Lower lobe of right lung (tissue), 2 donors: ENCODE data around the gene PTPN4. TPM values are rescaled to one million over a fixed set of nuclear protein-coding genes. Genes with fewer than 3 reads are reported as not detected.

ENCODE experiments used
- ATAC-seq, 2 donors: fragments of 200-7000 bp; cut with Tn5 transposase; one replicate each; pipeline ENCODE4 v1.9.1; 2020 to 2022; ENCODE audit warnings: mild to moderate bottlenecking in 2 of 2, moderate library complexity in 2 of 2
- DNase-seq: peaks from one replicate; pipeline ENCODE4 v3.0.0-alpha.2; 2020
- H3K27ac ChIP-seq: fragments of 200-600 bp; one replicate; pipeline ENCODE4 v1.8.0; 2022
- H3K27me3 ChIP-seq: fragments of 200-600 bp; one replicate; pipeline ENCODE4 v1.8.0; 2022; ENCODE audit warnings: low read depth
- H3K36me3 ChIP-seq: fragments of 200-600 bp; one replicate; pipeline ENCODE4 v1.8.0; 2022; ENCODE audit warnings: mild to moderate bottlenecking
- H3K4me1 ChIP-seq: fragments of 200-600 bp; one replicate; pipeline ENCODE4 v1.8.0; 2022
- H3K4me3 ChIP-seq: fragments of 200-600 bp; one replicate; pipeline ENCODE4 v1.8.0; 2022; ENCODE audit warnings: mild to moderate bottlenecking
- H3K9me3 ChIP-seq: fragments of 200-600 bp; one replicate; pipeline ENCODE4 v1.8.0; 2022
- intact Hi-C: fragments of 100-400 bp; cut with DNase I; formaldehyde crosslinking; loops from one replicate; pipeline ENCODE4 v1.11.0; 2022
- total RNA-seq: library from RNA; stranded (reverse); fragmentation: NEBNext Ultra II Directional; extraction: Animal tissue kit (Norgen Biotek cat#: 25700); gene quantifications from one replicate; pipeline ENCODE4 v1.2.1, GENCODE V29; 2021
- TF ChIP-seq, protein P1 (sequence below): fragments of 200-600 bp; IDR thresholded peaks from one replicate; pipeline ENCODE4 v1.8.0; 2022; ENCODE audit warnings: antibody characterized with exemption, mild to moderate bottlenecking
- donor health status: DM: no; HTN: yes; CAD: no; lungs with severe emphysema.

PTPN4 gene
- total RNA-seq, 1 donor from 2014 or later, result 44.5 TPM

DNA sequence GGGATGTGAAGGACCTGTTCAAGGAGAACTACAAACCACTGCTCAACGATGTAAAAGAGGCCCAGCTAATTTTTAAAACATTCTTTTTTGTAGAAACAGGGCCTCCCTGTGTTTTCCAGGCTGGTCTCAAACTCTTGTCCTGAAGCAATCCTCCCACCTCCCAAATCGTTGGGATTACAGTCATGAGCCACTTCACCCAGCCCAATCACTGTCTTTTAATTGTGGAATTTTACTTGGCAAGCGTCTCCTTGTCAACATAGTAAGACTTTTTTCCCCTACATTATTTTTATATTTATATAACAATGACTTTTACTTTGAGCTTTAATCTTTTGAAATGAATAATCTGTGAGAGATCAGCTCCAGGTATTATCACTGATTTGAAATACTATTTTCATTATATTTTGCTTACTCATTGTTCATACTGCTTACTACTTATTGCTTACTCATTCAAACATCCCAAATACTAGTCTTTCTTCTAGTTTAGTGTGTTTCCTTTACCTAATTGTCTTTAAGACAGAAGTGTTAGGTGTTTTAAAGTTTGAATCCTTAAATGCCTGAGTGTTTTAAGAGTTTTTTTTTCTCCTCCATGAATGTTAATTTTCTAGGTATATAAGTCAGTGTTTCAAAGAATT is 48.9 kb downstream of the PTPN4 start:
- Histone ChIP-seq H3K27ac (no peak overlapping the region), H3K36me3 (peaks cover 9% of the 10 kb centered on the region), H3K27me3 (no peaks in the 10 kb centered on the region), H3K4me1 (peaks cover 13% of the 10 kb centered on the region), H3K9me3 (no peaks in the 10 kb centered on the region), H3K4me3 (no peak overlapping the region)
- ATAC-seq, result no peak
- TF ChIP-seq, protein P1, sequence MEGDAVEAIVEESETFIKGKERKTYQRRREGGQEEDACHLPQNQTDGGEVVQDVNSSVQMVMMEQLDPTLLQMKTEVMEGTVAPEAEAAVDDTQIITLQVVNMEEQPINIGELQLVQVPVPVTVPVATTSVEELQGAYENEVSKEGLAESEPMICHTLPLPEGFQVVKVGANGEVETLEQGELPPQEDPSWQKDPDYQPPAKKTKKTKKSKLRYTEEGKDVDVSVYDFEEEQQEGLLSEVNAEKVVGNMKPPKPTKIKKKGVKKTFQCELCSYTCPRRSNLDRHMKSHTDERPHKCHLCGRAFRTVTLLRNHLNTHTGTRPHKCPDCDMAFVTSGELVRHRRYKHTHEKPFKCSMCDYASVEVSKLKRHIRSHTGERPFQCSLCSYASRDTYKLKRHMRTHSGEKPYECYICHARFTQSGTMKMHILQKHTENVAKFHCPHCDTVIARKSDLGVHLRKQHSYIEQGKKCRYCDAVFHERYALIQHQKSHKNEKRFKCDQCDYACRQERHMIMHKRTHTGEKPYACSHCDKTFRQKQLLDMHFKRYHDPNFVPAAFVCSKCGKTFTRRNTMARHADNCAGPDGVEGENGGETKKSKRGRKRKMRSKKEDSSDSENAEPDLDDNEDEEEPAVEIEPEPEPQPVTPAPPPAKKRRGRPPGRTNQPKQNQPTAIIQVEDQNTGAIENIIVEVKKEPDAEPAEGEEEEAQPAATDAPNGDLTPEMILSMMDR, result no peak
- intact Hi-C loops, result no loop called here
- DNase-seq, result no peak

- TF ChIP-seq, protein P1, result no peak
- DNase-seq, result no peak
Measured at GRCh38 chr2:119809339-119810048, 49.8 kb downstream of the PTPN4 start.

GRCh38 chr2:119810049-119810630 is 50.4 kb downstream of the PTPN4 start:
- Histone ChIP-seq H3K4me3 (no peak overlapping the region), H3K9me3 (no peaks in the 10 kb centered on the region), H3K4me1 (peaks cover 13% of the 10 kb centered on the region), H3K27me3 (no peaks in the 10 kb centered on the region), H3K27ac (no peak overlapping the region), H3K36me3 (peaks cover 9% of the 10 kb centered on the region)
- ATAC-seq (no peak), DNase-seq (no peak)
- intact Hi-C loops, result no loop called here
- TF ChIP-seq, protein P1, result no peak

More at GRCh38 chr2:119809339-119810048, 49.8 kb downstream of the PTPN4 start:
- H3K36me3 ChIP-seq, result peaks cover 9% of the 10 kb centered on the region
- peaks cover 13% of the 10 kb centered on the region for H3K4me1 ChIP-seq
- no peaks in the 10 kb centered on the region for H3K27me3 ChIP-seq
- ATAC-seq, result no peak
- H3K4me3 ChIP-seq, result no peak overlapping the region
- no peaks in the 10 kb centered on the region for H3K9me3 ChIP-seq
- no peak overlapping the region for H3K27ac ChIP-seq
- intact Hi-C loops, result no loop called here

DNA sequence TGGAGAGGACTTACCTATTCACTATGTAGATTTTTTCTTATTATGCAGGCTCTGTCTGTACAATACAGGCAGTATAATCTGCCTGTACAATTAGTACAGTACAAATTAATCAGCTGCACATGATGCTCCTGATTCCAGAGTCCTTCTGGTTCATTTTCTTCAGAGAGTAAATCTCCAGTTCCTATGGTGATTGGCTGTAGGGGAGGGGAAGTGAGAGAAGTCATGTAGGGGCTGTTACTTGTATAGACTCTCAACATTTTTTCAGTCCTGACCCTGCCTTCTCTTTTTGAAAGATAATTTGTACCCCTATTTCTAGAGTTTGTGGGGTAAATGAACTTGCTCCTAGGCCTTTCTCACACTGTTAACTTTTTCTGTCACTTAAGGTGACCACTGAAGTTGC is 54.5 kb downstream of the PTPN4 start:
- no peak overlapping the region for H3K27ac ChIP-seq
- ATAC-seq (no peak), DNase-seq (no peak)
- intact Hi-C loops, result no loop called here
- no peaks in the 10 kb centered on the region for H3K27me3 ChIP-seq
- TF ChIP-seq, protein P1, result no peak
- H3K4me1 ChIP-seq, result peaks cover 12% of the 10 kb centered on the region
- peaks cover 9% of the 10 kb centered on the region for H3K36me3 ChIP-seq
- no peak overlapping the region for H3K4me3 ChIP-seq
- H3K9me3 ChIP-seq, result peaks cover 3% of the 10 kb centered on the region

- TF ChIP-seq, protein P1, result no peak
- Histone ChIP-seq H3K4me3 (no peak overlapping the region), H3K9me3 (peaks cover 3% of the 10 kb centered on the region), H3K4me1 (peaks cover 7% of the 10 kb centered on the region), H3K27ac (no peak overlapping the region), H3K36me3 (no peaks in the 10 kb centered on the region), H3K27me3 (no peaks in the 10 kb centered on the region)
- DNase-seq, result no peak
- intact Hi-C loops, result no loop called here
- no peak for ATAC-seq
Measured at GRCh38 chr2:119818792-119819191, 59.1 kb downstream of the PTPN4 start.
